Uterus (tissue), 2 donors: ENCODE data around the gene GNA14.

ENCODE experiments used
- POLR2A ChIP-seq, 2 donors: fragments of 450-650 bp; IDR thresholded peaks; one replicate each; pipeline ENCODE4 v1.6.1; 2016; ENCODE audit warnings: antibody characterized with exemption in 2 of 2, mild to moderate bottlenecking in 1 of 2, moderate library complexity in 1 of 2
- TF ChIP-seq, protein P1 (sequence below), 4 experiments: fragments of 200-600 bp in 2 of 4; fragments of 450-650 bp in 2 of 4; sonication (generic) in 2 of 4; IDR thresholded peaks; one replicate each; pipeline ENCODE4 v1.5.1; 2016 to 2019; ENCODE audit warnings: antibody characterized with exemption in 4 of 4, mild to moderate bottlenecking in 2 of 4, moderate library complexity in 1 of 4

DNA sequence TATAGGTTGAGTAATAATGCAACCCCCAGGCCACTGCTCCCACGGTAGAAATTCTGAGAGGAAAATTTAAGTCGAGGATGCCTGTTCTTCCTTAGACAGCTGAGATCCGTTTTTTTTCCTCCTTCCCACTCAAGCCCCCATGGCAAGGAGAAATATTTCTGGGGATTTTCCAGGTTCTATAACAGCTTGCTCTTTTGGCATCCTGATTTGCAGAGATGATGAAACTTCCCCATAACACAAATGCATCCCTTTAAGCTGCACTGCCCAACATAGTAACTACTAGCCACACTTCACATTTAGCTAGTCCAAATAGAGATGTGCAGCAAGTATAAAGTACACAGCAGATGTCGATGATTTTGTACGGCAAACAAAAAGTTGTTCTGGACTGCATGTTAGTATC is 32.5 kb upstream of the GNA14 start:
- no peak for TF ChIP-seq POLR2A (IDR thresholded peaks at IDR 0.05)
- TF ChIP-seq, protein P1, sequence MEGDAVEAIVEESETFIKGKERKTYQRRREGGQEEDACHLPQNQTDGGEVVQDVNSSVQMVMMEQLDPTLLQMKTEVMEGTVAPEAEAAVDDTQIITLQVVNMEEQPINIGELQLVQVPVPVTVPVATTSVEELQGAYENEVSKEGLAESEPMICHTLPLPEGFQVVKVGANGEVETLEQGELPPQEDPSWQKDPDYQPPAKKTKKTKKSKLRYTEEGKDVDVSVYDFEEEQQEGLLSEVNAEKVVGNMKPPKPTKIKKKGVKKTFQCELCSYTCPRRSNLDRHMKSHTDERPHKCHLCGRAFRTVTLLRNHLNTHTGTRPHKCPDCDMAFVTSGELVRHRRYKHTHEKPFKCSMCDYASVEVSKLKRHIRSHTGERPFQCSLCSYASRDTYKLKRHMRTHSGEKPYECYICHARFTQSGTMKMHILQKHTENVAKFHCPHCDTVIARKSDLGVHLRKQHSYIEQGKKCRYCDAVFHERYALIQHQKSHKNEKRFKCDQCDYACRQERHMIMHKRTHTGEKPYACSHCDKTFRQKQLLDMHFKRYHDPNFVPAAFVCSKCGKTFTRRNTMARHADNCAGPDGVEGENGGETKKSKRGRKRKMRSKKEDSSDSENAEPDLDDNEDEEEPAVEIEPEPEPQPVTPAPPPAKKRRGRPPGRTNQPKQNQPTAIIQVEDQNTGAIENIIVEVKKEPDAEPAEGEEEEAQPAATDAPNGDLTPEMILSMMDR (IDR thresholded peaks at IDR 0.05), result no peak
